GM12878 (cell line): ENCODE measurements around the gene LBH. TPM values are rescaled to one million over a fixed set of nuclear protein-coding genes. Genes with fewer than 3 reads are reported as not detected.
A peak's percentile ranks its signal among the peaks of the same experiment; 100 is the strongest.

Experiments used
- EED ChIP-seq: sonication (generic); IDR thresholded peaks from 2 replicates; pipeline ENCODE4 v1.6.1; 2016; ENCODE audit warnings: antibody characterized with exemption, low read depth
- ETV6 ChIP-seq, 2 experiments: fragments of 450-650 bp in 1 of 2; IDR thresholded peaks in 1 of 2; conservative IDR thresholded peaks in 1 of 2; 2 replicates each; pipeline ENCODE4 v1.6.1; 2014; ENCODE audit warnings: antibody characterized with exemption in 1 of 2, borderline replicate concordance in 1 of 2, low read depth in 1 of 2, mild to moderate bottlenecking in 1 of 2, moderate library complexity in 1 of 2
- IKZF2 ChIP-seq, 2 experiments: fragments of 450-650 bp; IDR thresholded peaks; 2 replicates each; pipeline ENCODE4 v1.6.1; 2017; ENCODE audit warnings: mild to moderate bottlenecking in 2 of 2, moderate library complexity in 2 of 2
- MTA2 ChIP-seq: fragments of 450-650 bp; IDR thresholded peaks from 2 replicates; pipeline ENCODE4 v1.6.1; 2016; ENCODE audit warnings: low read depth, mild to moderate bottlenecking, moderate library complexity
- TAF1 ChIP-seq: IDR thresholded peaks from 2 replicates; pipeline ENCODE4 v1.6.1; 2011; ENCODE audit warnings: mild to moderate bottlenecking, low read depth, low read length, borderline replicate concordance
- polyA plus RNA-seq, 11 experiments: library from polyadenylated mRNA; depleted of rRNA in 4 of 11; unstranded in 6 of 11; stranded (reverse) in 5 of 11; fragments of >200 nt; fragmentation: Nextera tagmentation in 4 of 11; fragmentation: Illumina TruSeq in 1 of 11; extraction: Ambion mirVana in 4 of 11; extraction: Trizol in 1 of 11; gene quantifications; 1 replicate in 1 of 11; 2 replicates in 10 of 11; pipeline versions ENCODE4 v1.2.1 to v1.2.3, GENCODE V29; 2011 to 2016; ENCODE audit warnings: inconsistent platforms in 2 of 11, missing spikeins in 2 of 11, low read depth in 1 of 11
- total RNA-seq, 4 experiments: library from RNA; depleted of rRNA in 3 of 4; stranded (reverse); fragments of >200 nt in 3 of 4; fragmentation: Illumina TruSeq in 1 of 4; extraction: Trizol in 1 of 4; gene quantifications; 2 replicates each; pipeline versions ENCODE4 v1.2.1 to v1.2.3, GENCODE V29; 2013 to 2021
- TF ChIP-seq, protein P1 (sequence below): fragments of 450-650 bp; IDR thresholded peaks from 2 replicates; pipeline ENCODE4 v1.6.1; 2017; ENCODE audit warnings: mild to moderate bottlenecking, moderate library complexity
- TF ChIP-seq, protein P2 (sequence below), 3 experiments: IDR thresholded peaks in 2 of 3; conservative IDR thresholded peaks in 1 of 3; 2 replicates each; pipeline ENCODE4 v1.5.1; 2011; ENCODE audit warnings: low read depth in 3 of 3, low read length in 3 of 3, mild to moderate bottlenecking in 3 of 3, control low read depth in 2 of 3, moderate library complexity in 2 of 3, inconsistent platforms in 1 of 3, mixed read lengths in 1 of 3; ENCODE audit not compliant: control insufficient read depth in 2 of 3, insufficient read depth in 1 of 3; ENCODE audit errors: extremely low read depth in 1 of 3

LBH gene
- total and polyA plus RNA-seq, 10 of the 15 experiments (the other 5 are each of a cell fraction or from before 2014, with no cell fraction given), result 9.3 to 133 (median 34.1) TPM

DNA sequence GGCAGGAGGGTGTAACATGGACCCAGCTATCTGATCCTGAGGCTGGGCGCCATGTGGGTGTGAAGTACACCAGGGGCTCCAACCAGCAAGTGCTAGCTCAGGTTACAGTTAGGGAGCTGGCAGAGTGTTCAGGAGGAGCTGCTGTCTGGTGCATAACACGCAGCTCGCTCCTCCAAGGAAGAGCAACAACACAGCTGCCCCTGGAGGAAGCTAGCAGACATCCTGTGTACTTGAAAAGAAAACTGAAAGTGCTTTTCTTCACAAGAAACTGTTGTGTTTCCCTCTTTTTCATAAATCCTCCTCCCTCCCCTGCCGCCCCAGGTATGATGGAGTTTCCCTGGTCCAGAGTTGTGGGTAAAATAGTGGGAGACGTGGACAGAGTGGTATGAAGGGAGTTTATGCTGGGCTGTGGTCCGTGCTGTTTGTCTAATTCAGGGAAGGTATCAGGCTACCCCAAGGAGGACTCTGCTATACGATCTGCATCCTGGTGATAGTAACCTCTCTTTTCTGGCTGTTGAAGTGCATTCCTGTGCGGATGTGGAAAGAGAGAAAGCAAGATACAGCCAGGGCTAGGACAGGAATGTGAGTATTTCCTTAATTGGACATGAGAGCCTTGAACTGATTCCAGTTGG lies 6.1 kb upstream of the LBH start (continued):
- TF ChIP-seq, protein P1, sequence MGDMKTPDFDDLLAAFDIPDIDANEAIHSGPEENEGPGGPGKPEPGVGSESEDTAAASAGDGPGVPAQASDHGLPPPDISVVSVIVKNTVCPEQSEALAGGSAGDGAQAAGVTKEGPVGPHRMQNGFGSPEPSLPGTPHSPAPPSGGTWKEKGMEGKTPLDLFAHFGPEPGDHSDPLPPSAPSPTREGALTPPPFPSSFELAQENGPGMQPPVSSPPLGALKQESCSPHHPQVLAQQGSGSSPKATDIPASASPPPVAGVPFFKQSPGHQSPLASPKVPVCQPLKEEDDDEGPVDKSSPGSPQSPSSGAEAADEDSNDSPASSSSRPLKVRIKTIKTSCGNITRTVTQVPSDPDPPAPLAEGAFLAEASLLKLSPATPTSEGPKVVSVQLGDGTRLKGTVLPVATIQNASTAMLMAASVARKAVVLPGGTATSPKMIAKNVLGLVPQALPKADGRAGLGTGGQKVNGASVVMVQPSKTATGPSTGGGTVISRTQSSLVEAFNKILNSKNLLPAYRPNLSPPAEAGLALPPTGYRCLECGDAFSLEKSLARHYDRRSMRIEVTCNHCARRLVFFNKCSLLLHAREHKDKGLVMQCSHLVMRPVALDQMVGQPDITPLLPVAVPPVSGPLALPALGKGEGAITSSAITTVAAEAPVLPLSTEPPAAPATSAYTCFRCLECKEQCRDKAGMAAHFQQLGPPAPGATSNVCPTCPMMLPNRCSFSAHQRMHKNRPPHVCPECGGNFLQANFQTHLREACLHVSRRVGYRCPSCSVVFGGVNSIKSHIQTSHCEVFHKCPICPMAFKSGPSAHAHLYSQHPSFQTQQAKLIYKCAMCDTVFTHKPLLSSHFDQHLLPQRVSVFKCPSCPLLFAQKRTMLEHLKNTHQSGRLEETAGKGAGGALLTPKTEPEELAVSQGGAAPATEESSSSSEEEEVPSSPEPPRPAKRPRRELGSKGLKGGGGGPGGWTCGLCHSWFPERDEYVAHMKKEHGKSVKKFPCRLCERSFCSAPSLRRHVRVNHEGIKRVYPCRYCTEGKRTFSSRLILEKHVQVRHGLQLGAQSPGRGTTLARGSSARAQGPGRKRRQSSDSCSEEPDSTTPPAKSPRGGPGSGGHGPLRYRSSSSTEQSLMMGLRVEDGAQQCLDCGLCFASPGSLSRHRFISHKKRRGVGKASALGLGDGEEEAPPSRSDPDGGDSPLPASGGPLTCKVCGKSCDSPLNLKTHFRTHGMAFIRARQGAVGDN, result 0 out of 2 replicates have a peak, but pooled peaks have one; percentile 42
- 0 out of 2 replicates have a peak, but pooled peaks have one; percentile 16 for TF ChIP-seq TAF1
- TF ChIP-seq, protein P2, sequence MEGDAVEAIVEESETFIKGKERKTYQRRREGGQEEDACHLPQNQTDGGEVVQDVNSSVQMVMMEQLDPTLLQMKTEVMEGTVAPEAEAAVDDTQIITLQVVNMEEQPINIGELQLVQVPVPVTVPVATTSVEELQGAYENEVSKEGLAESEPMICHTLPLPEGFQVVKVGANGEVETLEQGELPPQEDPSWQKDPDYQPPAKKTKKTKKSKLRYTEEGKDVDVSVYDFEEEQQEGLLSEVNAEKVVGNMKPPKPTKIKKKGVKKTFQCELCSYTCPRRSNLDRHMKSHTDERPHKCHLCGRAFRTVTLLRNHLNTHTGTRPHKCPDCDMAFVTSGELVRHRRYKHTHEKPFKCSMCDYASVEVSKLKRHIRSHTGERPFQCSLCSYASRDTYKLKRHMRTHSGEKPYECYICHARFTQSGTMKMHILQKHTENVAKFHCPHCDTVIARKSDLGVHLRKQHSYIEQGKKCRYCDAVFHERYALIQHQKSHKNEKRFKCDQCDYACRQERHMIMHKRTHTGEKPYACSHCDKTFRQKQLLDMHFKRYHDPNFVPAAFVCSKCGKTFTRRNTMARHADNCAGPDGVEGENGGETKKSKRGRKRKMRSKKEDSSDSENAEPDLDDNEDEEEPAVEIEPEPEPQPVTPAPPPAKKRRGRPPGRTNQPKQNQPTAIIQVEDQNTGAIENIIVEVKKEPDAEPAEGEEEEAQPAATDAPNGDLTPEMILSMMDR (IDR thresholded peaks at IDR 0.05 in 2 of 3, conservative IDR thresholded peaks at IDR 0.05 in 1 of 3; ENCODE audit: control insufficient read depth in 2 of 3, extremely low read depth in 1 of 3, insufficient read depth in 1 of 3, low read depth in 3 of 3, low read length in 3 of 3), result 0 out of 6 replicates have a peak, but pooled peaks of 1 of the 3 experiments have one; percentile 7
- TF ChIP-seq IKZF2 (IDR thresholded peaks at IDR 0.05), result peak; percentile 86 to 87
- peak; percentile 78; the same call in 1 of the 2 replicates for TF ChIP-seq EED
- 0 out of 2 replicates have a peak, but pooled peaks have one; percentile 24 for TF ChIP-seq MTA2
- no peak for TF ChIP-seq ETV6 (conservative IDR thresholded peaks at IDR 0.05 in 1 of 2, IDR thresholded peaks at IDR 0.05 in 1 of 2; ENCODE audit: borderline replicate concordance in 1 of 2, low read depth in 1 of 2)
